Measurements from ENCODE around the gene DUS2. TPM values are rescaled to one million over a fixed set of nuclear protein-coding genes. Genes with fewer than 3 reads are reported as not detected.
"Not testable (repeated sequence)": the region's sequence is repeated elsewhere in the genome, so short reads cannot be mapped to it uniquely, and the experiment has no call there.

Gene DUS2
- total RNA-seq, 1 experiment from 2014 or later: 23.7 TPM

DNA sequence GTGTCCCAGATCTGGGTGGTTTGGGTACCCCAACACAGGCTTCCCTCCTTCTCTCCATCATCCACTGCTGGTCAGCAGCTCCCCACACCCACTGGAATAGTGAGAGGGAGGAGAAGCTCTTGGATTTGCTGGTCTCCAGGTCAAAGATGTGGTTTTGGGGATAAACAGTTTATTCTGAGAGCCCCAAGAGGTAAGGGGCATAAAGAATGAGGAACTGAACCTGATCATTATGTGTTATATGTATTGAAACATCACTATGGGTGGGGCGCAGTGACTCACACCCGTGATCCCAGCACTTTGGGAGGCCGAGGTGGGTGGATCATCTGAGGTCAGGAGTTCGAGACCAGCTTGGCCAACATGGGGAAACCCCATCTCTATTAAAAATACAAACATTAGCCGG lies 27.7 kb upstream of the DUS2 start:
- Histone ChIP-seq H3K4me2 (ENCODE audit: low read depth, low read length, poor library complexity, severe bottlenecking) (no peak overlapping the region), H3K36me3 (ENCODE audit: insufficient read depth, low read length) (no peaks in the 10 kb centered on the region), H3K27ac (ENCODE audit: low read length) (no peak overlapping the region), H3K9ac (ENCODE audit: low read length) (no peak overlapping the region), H3K4me1 (ENCODE audit: low read length) (peaks cover 46% of the 10 kb centered on the region), H3K9me3 (ENCODE audit: low read length) (no peaks in the 10 kb centered on the region), H2AFZ (ENCODE audit: low read length) (no peak overlapping the region), H3K79me2 (ENCODE audit: low read length) (no peaks in the 10 kb centered on the region), H4K20me1 (ENCODE audit: insufficient read depth, low read depth, low read length) (no peaks in the 10 kb centered on the region), H3K27me3 (ENCODE audit: low read length) (no peaks in the 10 kb centered on the region), H3K4me3 (ENCODE audit: low read length) (no peak overlapping the region), H3K9me2 (replicated peaks; ENCODE audit: insufficient read depth, low read length) (no peaks in the 10 kb centered on the region)
- DNase-seq: no peak

DNA sequence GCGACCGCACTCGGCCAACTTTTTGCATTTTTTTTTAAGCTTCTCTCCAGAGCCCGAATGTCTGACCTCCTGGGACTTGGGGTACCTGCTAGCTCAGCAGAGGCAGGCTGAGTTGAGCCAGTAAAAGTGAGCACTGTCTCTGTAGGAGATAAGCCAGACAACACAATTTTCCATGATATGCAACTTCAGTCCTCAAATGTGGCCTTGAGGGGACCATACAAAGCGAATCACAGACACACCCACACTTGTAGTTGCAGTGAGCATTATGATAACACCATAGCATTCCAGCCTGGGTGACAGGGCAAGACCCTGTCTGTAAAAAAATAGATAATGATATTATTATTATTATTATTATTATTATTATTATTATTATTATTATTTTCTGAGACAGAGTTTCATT lies 26.4 kb upstream of the DUS2 start:
- no peaks in the 10 kb centered on the region for H3K9me3 ChIP-seq (ENCODE audit: low read length)

DNA sequence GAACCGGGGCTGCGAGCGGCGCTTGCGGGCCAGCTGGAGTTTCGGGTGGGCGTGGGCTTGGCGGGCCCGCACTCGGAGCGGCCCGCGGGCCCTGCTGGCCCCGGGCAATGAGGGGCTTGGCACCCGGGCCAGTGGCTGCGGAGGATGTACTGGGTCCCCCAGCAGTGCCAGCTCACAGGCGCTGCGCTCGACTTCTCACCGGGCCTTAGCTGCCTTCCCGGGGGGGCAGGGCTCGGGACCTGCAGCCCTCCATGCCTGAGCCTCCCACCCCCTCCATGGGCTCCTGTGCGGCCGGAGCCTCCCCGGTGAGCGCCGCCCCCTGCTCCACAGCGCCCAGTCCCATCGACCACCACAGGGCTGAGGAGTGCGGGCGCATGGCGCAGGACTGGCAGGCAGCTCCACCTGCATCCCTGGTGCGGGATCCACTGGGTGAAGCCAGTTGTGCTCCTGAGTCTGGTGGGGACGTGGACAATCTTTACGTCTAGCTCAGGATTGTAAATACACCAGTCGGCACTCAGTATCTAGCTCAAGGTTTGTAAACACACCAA lies 24.8 kb upstream of the DUS2 start:
- H3K36me3 ChIP-seq (ENCODE audit: insufficient read depth, low read length); H2AFZ ChIP-seq (ENCODE audit: low read length); H4K20me1 ChIP-seq (ENCODE audit: insufficient read depth, low read depth, low read length); H3K4me2 ChIP-seq (ENCODE audit: low read depth, low read length, poor library complexity, severe bottlenecking); H3K79me2 ChIP-seq (ENCODE audit: low read length); H3K4me3 ChIP-seq (ENCODE audit: low read length); H3K9me2 ChIP-seq (replicated peaks; ENCODE audit: insufficient read depth, low read length); H3K27me3 ChIP-seq (ENCODE audit: low read length); DNase-seq; H3K9ac ChIP-seq (ENCODE audit: low read length); H3K9me3 ChIP-seq (ENCODE audit: low read length); H3K27ac ChIP-seq (ENCODE audit: low read length): not testable (repeated sequence)
- H3K4me1 ChIP-seq (ENCODE audit: low read length): peaks cover 40% of the 10 kb centered on the region

More for the DNA sequence above, 26.4 kb upstream of the DUS2 start:
- H3K9me2 ChIP-seq (replicated peaks; ENCODE audit: insufficient read depth, low read length): no peaks in the 10 kb centered on the region
- peaks cover 49% of the 10 kb centered on the region for H3K4me1 ChIP-seq (ENCODE audit: low read length)
- no peaks in the 10 kb centered on the region for H3K79me2 ChIP-seq (ENCODE audit: low read length)
- no peak overlapping the region for H3K27ac ChIP-seq (ENCODE audit: low read length)
- H3K9ac ChIP-seq (ENCODE audit: low read length): no peak overlapping the region
- H4K20me1 ChIP-seq (ENCODE audit: insufficient read depth, low read depth, low read length): no peaks in the 10 kb centered on the region
- H3K27me3 ChIP-seq (ENCODE audit: low read length): no peaks in the 10 kb centered on the region
- peak overlapping the region; percentile 29 for H3K4me2 ChIP-seq (ENCODE audit: low read depth, low read length, poor library complexity, severe bottlenecking)
- no peak overlapping the region for H3K4me3 ChIP-seq (ENCODE audit: low read length)
- no peak overlapping the region for H2AFZ ChIP-seq (ENCODE audit: low read length)
- no peak for DNase-seq
- no peaks in the 10 kb centered on the region for H3K36me3 ChIP-seq (ENCODE audit: insufficient read depth, low read length)

DNA sequence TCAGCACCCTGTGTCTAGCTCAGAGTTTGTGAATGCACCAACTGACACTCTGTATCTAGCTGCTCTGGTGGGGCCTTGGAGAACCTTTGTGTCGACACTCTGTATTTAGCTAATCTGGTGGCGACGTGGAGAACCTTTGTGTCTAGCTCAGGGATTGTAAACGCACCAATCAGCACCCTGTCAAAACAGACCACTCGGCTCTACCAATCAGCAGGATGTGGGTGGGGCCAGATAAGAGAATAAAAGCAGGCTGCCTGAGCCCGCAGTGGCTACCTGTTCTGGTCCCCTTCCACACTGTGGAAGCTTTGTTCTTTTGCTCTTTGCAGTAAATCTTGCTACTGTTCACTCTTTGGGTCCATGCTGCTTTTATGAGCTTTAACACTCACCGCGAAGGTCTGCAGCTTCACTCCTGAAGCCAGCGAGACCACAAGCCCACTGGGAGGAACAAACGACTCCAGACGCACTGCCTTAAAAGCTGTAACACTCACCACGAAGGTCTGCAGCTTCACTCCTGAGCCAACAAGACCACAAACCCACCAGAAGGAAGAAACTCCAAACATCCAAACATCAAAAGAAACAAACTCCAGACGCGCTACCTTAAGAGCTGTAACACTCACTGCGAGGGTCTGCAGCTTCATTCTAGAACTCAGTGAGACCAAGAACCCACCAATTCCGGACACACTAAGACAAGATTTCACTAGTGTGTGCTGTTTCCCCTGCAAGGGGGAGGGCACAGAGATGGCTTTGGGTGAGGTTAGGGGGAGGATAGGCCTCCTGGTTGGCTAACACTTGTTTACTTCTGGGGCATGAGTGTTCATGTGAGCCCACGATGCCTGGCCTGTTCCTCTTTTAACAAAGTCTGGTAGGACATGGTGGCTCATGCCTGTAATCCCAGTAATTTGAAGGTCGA lies 24.1 kb upstream of the DUS2 start, which contains the start of gene DPEP2:
Gene DPEP2 (minus strand): TSS at position 706 of the 910 bp plus-strand sequence. CDS start 6,272 bp downstream, outside the sequence.
- not testable (repeated sequence) for H3K27me3 ChIP-seq (ENCODE audit: low read length); H4K20me1 ChIP-seq (ENCODE audit: insufficient read depth, low read depth, low read length); H3K79me2 ChIP-seq (ENCODE audit: low read length); H3K36me3 ChIP-seq (ENCODE audit: insufficient read depth, low read length); H3K9me3 ChIP-seq (ENCODE audit: low read length); DNase-seq; H3K9me2 ChIP-seq (replicated peaks; ENCODE audit: insufficient read depth, low read length)
- H3K9ac ChIP-seq (ENCODE audit: low read length): peak within 1 kb of the TSS; percentile 58
- peak within 1 kb of the TSS; percentile 74 for H2AFZ ChIP-seq (ENCODE audit: low read length)
- H3K4me3 ChIP-seq (ENCODE audit: low read length): peak within 1 kb of the TSS; percentile 50
- H3K27ac ChIP-seq (ENCODE audit: low read length): peak within 1 kb of the TSS; percentile 74
- H3K4me2 ChIP-seq (ENCODE audit: low read depth, low read length, poor library complexity, severe bottlenecking): peak within 1 kb of the TSS; percentile 61
- H3K4me1 ChIP-seq (ENCODE audit: low read length): peaks cover 35% of the 10 kb centered on the region

DNA sequence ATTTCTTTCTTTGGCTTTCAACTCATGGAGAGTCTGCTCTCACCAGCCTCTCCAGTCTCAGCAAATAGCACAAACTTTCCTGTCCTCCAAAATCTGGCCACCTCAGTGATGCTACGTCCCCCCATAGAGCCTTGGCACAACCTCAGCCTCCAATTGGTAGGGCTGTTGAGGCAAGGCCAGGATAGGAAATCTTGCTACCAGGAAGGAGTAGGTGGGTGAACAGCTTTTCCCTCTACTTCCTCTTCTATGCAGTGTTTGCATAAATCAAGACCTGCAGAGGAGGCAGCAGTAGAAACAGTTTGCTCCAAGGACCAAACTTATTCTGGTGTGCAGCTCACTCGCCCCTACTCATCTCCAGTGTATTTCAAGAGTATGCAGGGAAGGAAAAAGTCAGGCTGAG lies 23.1 kb upstream of the DUS2 start:
- DNase-seq: peak; percentile 84
- Histone ChIP-seq H2AFZ (ENCODE audit: low read length) (peak overlapping the region; percentile 74), H3K79me2 (ENCODE audit: low read length) (no peaks in the 10 kb centered on the region), H3K27me3 (ENCODE audit: low read length) (no peaks in the 10 kb centered on the region), H3K4me2 (ENCODE audit: low read depth, low read length, poor library complexity, severe bottlenecking) (peak overlapping the region; percentile 61), H3K9me2 (replicated peaks; ENCODE audit: insufficient read depth, low read length) (no peaks in the 10 kb centered on the region), H3K9me3 (ENCODE audit: low read length) (no peaks in the 10 kb centered on the region), H3K9ac (ENCODE audit: low read length) (peak overlapping the region; percentile 58), H3K27ac (ENCODE audit: low read length) (peak overlapping the region; percentile 74), H4K20me1 (ENCODE audit: insufficient read depth, low read depth, low read length) (no peaks in the 10 kb centered on the region), H3K4me1 (ENCODE audit: low read length) (peaks cover 35% of the 10 kb centered on the region), H3K36me3 (ENCODE audit: insufficient read depth, low read length) (no peaks in the 10 kb centered on the region), H3K4me3 (ENCODE audit: low read length) (peak overlapping the region; percentile 50)

DNA sequence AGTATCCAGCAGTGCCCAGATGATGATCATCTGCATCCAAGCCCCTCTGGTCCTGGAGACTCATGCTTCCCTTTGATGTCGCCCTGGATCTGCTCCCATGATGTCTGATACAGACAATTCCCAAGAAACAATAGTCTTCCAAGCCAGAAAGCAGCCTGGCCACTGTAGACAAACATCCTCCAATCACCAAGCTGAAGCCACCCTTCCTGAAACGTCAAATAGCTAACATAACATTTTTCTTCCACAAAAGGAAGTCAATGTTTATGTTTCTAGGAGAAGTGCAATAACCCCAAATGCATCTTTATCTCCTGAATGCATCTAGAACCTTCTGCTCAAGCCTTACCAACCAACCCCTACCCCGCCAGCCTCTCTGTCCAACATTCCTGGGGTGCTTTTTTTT lies 22.6 kb upstream of the DUS2 start:
- Histone ChIP-seq H3K9ac (ENCODE audit: low read length) (peak overlapping the region; percentile 58), H3K79me2 (ENCODE audit: low read length) (no peaks in the 10 kb centered on the region), H2AFZ (ENCODE audit: low read length) (peak overlapping the region; percentile 74), H3K4me3 (ENCODE audit: low read length) (peak overlapping the region; percentile 50), H3K4me1 (ENCODE audit: low read length) (peaks cover 31% of the 10 kb centered on the region), H3K27me3 (ENCODE audit: low read length) (no peaks in the 10 kb centered on the region), H3K9me3 (ENCODE audit: low read length) (no peaks in the 10 kb centered on the region), H3K36me3 (ENCODE audit: insufficient read depth, low read length) (no peaks in the 10 kb centered on the region), H3K9me2 (replicated peaks; ENCODE audit: insufficient read depth, low read length) (no peaks in the 10 kb centered on the region), H4K20me1 (ENCODE audit: insufficient read depth, low read depth, low read length) (no peaks in the 10 kb centered on the region), H3K4me2 (ENCODE audit: low read depth, low read length, poor library complexity, severe bottlenecking) (peak overlapping the region; percentile 61), H3K27ac (ENCODE audit: low read length) (peak overlapping the region; percentile 74)
- DNase-seq: no peak

DNA sequence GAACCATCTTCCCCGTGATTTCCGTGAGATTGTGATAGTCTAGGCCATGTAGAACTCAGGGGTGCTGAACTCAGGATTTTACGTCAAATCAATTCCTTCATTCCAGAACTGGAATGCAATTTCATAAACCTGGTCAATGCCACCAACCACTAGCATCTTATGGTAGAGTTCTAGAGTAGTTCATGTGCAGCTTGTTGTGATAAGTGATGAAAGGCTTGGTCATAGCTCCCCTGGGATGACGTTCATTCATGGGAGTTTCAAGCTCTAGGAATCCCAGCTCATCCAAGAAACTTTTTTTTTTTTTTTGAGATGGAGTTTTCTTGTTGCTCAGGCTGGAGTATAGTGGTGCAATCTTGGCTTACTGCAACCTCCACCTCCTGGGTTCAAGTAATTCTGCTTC lies 20.1 kb upstream of the DUS2 start:
- Histone ChIP-seq H3K9me2 (replicated peaks; ENCODE audit: insufficient read depth, low read length) (no peaks in the 10 kb centered on the region), H3K27me3 (ENCODE audit: low read length) (no peaks in the 10 kb centered on the region), H2AFZ (ENCODE audit: low read length) (no peak overlapping the region), H3K4me1 (ENCODE audit: low read length) (peaks cover 24% of the 10 kb centered on the region), H3K27ac (ENCODE audit: low read length) (no peak overlapping the region), H3K9ac (ENCODE audit: low read length) (no peak overlapping the region), H3K9me3 (ENCODE audit: low read length) (no peaks in the 10 kb centered on the region), H3K4me3 (ENCODE audit: low read length) (no peak overlapping the region), H4K20me1 (ENCODE audit: insufficient read depth, low read depth, low read length) (no peaks in the 10 kb centered on the region), H3K4me2 (ENCODE audit: low read depth, low read length, poor library complexity, severe bottlenecking) (no peak overlapping the region), H3K36me3 (ENCODE audit: insufficient read depth, low read length) (no peaks in the 10 kb centered on the region), H3K79me2 (ENCODE audit: low read length) (no peaks in the 10 kb centered on the region)
- DNase-seq: no peak

DNA sequence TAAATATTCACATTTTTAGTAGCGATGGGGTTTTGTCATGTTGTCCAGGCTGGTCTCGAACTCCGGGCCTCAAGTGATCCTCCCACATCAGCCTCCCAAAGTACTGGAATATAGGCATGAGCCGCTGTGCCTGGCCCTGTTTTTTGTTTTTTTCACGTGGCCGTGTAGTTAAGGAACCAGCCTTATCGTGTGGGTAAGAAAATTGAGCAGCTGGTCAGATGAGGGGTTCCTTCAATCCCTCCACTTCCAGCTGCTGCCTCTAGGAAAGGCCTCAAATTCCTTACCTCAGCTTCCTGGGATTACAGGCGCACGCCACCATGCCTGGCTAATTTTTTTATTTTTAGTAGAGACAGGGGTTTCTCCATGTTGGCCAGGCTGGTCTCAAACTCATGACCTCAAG lies 17.9 kb upstream of the DUS2 start:
- H3K4me1 ChIP-seq (ENCODE audit: low read length): peaks cover 12% of the 10 kb centered on the region
- H2AFZ ChIP-seq (ENCODE audit: low read length): peak overlapping the region; percentile 90; the same call in 1 of the 2 replicates

More for the DNA sequence above, 17.9 kb upstream of the DUS2 start:
- no peaks in the 10 kb centered on the region for H3K9me2 ChIP-seq (replicated peaks; ENCODE audit: insufficient read depth, low read length)
- no peak overlapping the region for H3K27ac ChIP-seq (ENCODE audit: low read length)
- no peak for DNase-seq
- no peaks in the 10 kb centered on the region for H3K9me3 ChIP-seq (ENCODE audit: low read length)
- H4K20me1 ChIP-seq (ENCODE audit: insufficient read depth, low read depth, low read length): no peaks in the 10 kb centered on the region
- H3K9ac ChIP-seq (ENCODE audit: low read length): no peak overlapping the region
- no peak overlapping the region for H3K4me2 ChIP-seq (ENCODE audit: low read depth, low read length, poor library complexity, severe bottlenecking)
- H3K27me3 ChIP-seq (ENCODE audit: low read length): no peaks in the 10 kb centered on the region
- no peak overlapping the region for H3K4me3 ChIP-seq (ENCODE audit: low read length)
- H3K79me2 ChIP-seq (ENCODE audit: low read length): no peaks in the 10 kb centered on the region
- H3K36me3 ChIP-seq (ENCODE audit: insufficient read depth, low read length): no peaks in the 10 kb centered on the region
